Activated CD8-positive, alpha-beta memory T cell treated with anti-CD3 and anti-CD28 coated beads for 36 hours (primary cell): ENCODE data around the gene LSG1. TPM values are rescaled to one million over a fixed set of nuclear protein-coding genes. Genes with fewer than 3 reads are reported as not detected.
"Not testable (repeated sequence)": the region's sequence is repeated elsewhere in the genome, so short reads cannot be mapped to it uniquely, and the experiment has no call there.

Experiments used
- CTCF ChIA-PET: fragments of 350-600 bp; sonication (Branson Sonifier 250); formaldehyde crosslinking; loops from one replicate; lab custom pipeline; 2021; ENCODE audit warnings: antibody characterized with exemption; lab: Charles Lee
- POLR2A ChIA-PET: fragments of 350-600 bp; sonication (Branson Sonifier 250); formaldehyde crosslinking; loops from one replicate; lab custom pipeline; 2021; ENCODE audit warnings: antibody characterized with exemption; lab: Charles Lee
- total RNA-seq, 2 experiments: library from RNA; stranded (reverse); gene quantifications; one replicate each; pipeline ENCODE4 v1.2.3, GENCODE V29; 2021

Gene LSG1
- total RNA-seq, 2 experiments from 2014 or later, result 56.2 to 61.1 TPM

DNA sequence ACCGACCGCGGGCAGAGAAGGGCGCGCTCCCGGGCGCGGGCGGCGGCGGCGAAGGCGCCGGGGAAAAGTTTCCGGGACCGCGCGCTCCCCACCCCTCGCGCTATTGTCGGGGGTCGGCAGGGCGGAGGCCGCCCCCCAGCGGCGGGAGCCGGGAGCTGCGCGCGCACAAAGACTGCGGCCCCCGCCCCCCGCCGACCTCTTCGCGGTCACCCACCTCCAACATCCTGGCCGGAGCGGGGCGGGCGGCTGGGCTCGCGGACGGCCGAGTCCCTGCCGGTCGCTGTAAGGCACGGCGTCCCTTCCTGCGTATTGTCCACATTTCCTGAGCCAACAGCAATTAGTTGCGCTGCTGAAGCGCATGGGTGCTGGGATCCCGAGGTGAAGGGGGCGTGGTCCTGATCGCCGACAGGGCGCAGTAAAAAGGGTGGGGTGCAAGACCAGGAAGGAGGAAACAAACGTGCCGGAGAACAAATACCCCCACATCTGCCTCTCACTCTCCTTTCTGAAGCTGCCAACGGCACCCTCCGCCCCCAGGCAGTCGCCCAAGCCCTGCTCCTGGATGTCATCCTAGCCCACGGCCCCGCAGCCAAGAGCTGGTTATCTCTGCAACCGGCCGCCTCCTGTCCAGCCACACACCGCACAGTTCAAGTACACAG lies 38.5 kb downstream of the LSG1 start, which contains the start of gene TMEM44:
Gene TMEM44, minus strand, starts transcription at position 71 of the 656 bp plus-strand sequence. CDS start 204 bp downstream, outside the sequence.
- ChIA-PET POLR2A (interaction anchor here (0.9 to 1.1 kb wide), 3 partner anchors 39 to 909 kb away, joined by 3 to 5 read pairs (median 4); partner anchors contain the start of gene LSG1), CTCF (interaction anchor here (0.9 to 1.3 kb wide), 5 partner anchors 11 to 637 kb away, joined by 3 to 5 read pairs (median 4); partner anchors contain the start of genes LSG1 and XXYLT1)

DNA sequence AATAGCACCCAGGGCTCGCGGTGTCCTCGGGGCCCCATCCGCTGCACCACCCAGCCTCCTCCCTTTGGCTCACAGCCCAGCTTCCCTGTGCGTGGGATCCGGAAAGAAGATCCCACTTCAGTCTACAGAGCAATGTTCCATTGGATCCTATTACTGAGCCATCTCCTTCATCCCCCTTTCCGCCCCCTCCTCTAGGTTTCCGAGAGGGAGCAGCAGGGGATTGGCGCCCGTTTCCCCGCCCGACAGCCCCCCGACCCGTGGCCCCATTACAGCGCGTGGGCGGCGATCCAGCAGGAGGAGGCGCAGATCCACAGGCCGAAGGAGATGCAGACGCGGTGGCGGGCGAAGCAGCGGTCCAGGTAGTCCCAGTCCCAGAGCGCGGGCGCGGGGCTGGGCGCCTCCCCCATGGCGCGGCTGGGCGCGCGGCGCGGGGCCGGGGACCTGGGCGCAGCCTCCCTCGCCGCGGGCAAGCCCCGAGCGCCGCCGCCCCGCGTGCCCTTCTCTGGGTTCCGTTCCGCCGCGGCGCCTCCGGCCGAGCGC lies 39.1 kb downstream of the LSG1 start:
- ChIA-PET POLR2A (interaction anchor here (0.9 kb wide), 1 partner anchor 910 kb away, joined by 4 read pairs; no protein-coding TSS in a partner anchor), CTCF (interaction anchor here (1.0 kb wide), 1 partner anchor 10 kb away, joined by 3 read pairs; no protein-coding TSS in a partner anchor)

DNA sequence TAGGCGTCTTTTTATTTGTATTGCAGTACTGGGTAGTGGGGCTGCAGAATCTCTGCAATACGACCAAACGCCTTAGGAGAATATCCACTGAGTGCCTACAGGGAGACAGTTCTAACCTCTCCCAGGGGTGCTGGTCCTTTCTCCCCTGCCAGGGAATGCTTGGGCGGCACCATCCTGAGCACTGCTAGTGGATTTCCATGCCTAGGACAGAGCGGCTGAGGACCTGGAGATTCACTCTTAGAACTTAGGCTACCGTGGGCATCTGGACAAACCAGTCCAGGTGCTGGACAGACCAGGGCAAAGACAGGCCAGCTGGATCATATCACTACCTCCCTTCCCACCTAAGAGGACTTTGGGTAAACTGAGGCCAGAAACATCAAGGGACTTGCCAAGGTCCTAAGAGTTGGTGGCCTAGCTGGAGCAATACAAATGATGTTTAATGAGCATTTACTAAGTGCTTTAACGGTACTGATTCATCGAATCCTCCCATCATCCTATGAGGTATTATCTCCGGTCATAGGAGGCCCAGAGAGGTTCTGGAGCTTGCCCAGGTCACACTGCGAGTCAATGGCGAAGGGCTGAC lies 39.7 kb downstream of the LSG1 start:
- ChIA-PET POLR2A (no interaction called here), CTCF (no interaction called here)

- ChIA-PET POLR2A (no interaction called here), CTCF (no interaction called here)
Observed at GRCh38 chr3:194631696-194632095, 40.3 kb downstream of the LSG1 start.

- POLR2A ChIA-PET, CTCF ChIA-PET: not testable (repeated sequence)
Observed at GRCh38 chr3:194630681-194631080, 41.3 kb downstream of the LSG1 start.

- ChIA-PET CTCF (interaction anchor here (0.6 to 0.7 kb wide), 3 partner anchors 71 to 427 kb away, joined by 3 read pairs; no protein-coding TSS in a partner anchor), POLR2A (no interaction called here)
Observed at GRCh38 chr3:194624956-194625355, 47.0 kb downstream of the LSG1 start.

DNA sequence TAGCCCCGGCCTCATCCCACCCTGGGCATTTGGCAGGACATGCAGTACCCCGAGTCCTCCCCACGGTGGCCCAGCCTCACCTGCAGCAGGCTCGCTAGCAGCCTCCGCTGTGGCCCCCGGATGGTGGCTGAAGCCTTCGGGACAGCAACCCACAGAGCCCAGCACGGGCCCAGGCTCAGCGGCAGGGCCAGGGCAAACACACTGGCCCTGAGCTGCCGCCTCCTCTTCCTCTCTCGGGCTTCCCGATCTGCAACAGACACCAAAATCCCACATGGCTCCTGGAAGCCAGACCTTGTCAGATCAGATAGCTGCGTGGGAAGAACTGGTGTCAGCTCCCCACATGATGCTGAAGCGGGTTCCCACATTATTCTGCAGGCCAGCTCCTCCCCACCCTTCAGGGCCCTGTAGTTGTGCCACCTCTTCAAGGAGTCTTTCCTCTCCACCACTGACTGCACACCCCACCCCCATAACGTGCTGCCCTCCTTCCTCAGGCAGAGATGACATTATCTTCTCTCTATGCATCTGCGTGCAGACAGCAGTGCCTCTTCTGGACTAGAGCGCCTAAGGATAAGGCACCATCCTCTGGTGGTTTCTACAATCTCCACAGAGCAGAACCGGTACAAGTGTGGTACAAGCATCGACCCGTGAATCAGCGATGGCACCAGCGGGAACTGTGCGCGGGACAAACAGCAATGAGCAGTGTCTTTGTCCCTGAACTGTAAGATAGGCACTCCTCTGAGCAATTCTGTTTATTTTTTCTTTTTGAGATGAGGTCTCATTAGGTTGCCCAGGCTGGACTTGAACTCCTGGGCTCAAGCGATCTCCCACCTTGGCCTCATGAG lies 48.3 kb downstream of the LSG1 start:
- ChIA-PET POLR2A (no interaction called here), CTCF (interaction anchor here (0.6 kb wide), 1 partner anchor 496 kb away, joined by 3 read pairs; no protein-coding TSS in a partner anchor)

- POLR2A ChIA-PET, result no interaction called here
- CTCF ChIA-PET, result interaction anchor here (0.6 to 1.0 kb wide), 3 partner anchors 11 to 476 kb away, joined by 3 to 4 read pairs (median 3); partner anchors contain the start of gene TMEM44
Observed at GRCh38 chr3:194622621-194623340, 49.2 kb downstream of the LSG1 start.

DNA sequence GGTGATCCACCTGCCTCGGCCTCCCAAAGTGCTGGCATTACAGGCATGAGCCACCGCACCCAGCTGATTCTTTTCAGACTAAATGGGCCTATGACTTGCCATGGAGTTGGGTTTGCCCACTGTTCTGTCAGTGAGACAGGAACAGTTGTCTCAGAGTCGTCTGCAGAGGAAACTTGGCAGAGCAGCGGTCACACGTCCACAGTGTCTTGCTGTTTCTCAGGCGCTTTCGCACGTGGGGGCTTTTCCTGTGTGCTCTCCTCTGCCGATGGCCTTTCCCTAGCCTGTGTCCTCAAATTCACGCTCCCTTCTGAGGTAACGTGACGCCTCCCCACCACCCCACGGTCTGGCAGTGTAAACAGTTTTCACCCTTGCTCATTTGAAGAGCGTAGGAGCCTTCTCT lies 50.0 kb downstream of the LSG1 start:
- CTCF ChIA-PET, result interaction anchor here (1.0 kb wide), 1 partner anchor 11 kb away, joined by 3 read pairs; the partner anchor contains the start of gene TMEM44
- POLR2A ChIA-PET, result no interaction called here

DNA sequence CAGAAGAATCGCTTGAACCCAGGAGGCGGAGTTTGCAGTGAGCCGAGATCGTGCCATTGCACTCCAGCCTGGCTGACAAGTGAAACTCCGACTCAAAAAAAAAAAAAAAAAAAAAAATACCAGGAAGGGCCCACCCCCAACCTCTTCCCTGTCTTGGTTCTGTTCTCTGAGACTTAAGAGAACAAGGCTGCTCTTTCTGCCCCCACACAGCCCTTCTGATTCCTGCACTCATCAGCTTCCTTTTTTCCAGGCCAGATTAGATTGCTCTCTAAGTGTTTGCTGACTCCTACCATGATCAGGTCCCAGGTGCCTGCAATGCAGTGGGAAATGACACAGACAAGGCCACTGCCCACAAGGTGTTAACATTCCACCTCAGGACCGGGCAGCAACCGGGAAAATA lies 51.8 kb downstream of the LSG1 start:
- POLR2A ChIA-PET, result no interaction called here

DNA sequence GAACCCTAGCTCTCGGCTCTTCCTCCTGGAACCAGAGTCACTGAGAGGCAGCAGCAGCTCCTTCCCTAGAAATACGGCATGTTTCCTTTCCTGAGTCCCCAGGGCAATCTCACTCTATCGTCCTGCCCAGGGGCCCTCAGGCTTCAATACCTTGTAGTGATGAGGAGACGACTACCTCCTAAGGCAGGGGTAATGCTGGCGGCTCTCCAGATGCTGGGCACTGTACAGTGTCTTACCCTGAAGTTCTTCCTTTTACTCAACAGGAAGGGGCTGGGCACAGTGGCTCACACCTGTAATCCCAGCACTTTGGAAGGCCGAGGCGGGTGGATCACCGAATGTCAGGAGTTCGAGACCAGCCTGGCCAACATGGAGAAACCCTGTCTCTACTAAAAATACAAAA lies 52.2 kb downstream of the LSG1 start:
- ChIA-PET POLR2A (no interaction called here), CTCF (interaction anchor here (0.7 kb wide), 1 partner anchor 152 kb away, joined by 5 read pairs; no protein-coding TSS in a partner anchor)

More for the DNA sequence above, 51.8 kb downstream of the LSG1 start:
- CTCF ChIA-PET, result interaction anchor here (0.7 kb wide), 1 partner anchor 152 kb away, joined by 5 read pairs; no protein-coding TSS in a partner anchor

DNA sequence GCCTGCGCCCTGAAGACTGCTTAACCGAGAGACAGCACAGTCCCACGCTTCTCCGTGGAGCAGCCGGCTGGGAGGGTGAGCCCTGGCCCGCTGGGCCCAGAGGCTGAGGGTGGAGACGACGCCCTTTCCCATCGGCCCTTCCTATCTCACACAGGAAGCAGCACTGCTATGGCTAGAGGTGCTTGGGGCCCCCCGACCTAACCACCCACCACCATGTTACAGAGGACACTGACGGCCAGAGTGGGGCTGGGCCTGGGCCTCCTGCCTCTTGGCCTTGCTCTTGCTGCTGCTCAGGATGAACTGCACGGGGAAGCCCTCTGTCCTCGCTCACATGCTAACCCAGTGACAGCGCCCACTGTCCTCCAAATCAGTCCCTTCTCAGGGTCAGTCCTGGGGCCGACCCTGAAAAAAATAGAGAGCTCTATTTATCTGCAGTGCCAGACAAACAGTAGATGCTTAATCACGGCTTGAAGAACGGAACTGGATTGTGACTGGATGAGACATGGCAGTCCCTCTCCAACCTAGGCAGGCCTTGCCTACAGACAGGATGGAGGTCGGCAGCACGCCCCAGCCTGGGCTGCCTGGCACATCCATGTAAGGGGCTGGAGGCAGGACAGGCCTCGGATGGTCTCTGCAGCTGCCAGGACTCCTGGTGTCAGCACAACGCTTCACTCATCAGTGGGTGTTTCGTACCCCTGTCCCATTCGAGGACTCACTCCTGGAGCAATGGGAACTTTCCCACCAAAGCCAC lies 53.0 kb downstream of the LSG1 start:
- CTCF ChIA-PET, result no interaction called here
- POLR2A ChIA-PET, result no interaction called here

DNA sequence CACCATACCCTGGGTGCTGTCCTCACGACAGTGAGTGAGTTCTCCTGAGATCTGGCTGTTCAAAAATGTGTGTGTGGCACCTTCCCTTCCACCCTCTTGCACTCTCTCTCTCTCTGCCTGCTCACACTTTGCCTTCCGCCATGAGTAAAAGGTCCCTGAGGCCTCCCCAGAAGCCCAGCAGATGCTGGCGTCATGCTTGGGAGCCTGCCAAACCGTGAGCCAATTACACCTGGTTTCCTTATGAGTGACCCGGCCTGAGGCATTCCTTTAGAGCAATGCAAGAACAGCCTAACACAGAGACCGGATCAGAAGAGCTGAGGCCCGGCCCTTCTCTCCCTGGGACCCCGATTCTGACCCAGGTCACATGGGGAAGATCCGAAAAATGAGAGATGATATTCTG lies 54.2 kb downstream of the LSG1 start:
- ChIA-PET CTCF (no interaction called here), POLR2A (no interaction called here)

DNA sequence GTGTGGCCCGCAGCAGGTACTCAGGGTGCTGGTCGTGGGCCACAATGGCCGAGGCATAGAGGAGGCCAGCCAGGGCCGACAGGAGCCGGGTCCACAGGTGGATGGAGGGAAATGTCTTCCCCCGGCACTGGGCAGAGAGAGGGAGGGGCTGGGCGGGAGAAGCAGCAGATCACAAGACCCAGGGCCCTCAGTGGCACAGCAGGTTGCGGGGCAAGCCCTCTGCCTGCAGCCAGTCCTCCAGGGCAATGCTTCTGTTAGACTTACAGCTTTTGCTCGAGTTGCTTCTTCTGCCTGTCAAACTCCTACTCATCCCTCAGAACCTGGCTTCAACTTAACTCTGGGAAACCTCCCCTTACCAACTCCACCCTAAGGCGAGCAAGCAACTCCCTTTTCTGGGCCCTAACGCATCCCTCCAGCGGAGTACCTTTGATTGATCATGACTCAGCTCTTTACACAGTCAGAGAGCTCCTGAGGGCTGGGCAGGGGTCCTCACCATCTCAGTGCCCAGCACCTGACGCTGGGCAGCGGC lies 54.8 kb downstream of the LSG1 start:
- ChIA-PET CTCF (no interaction called here), POLR2A (no interaction called here)

DNA sequence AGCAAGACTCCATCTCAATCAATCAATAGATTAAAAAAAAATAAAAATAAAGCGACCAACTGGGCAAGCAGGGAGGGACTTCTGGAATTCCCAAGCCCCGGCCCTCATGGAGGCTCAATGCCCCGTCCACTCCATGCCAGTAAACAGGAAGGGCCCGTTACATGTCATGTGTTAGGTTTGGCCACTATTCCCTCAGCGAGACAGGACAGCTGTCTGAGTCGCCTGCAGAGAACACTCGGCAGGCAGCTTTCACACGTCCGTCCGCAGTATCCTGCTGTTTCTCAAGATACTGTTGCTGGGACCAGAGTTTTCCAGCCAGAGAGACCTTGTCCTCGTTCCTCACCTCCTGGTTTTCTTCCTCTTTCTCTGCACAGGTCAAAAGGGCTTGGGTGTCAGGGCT lies 56.8 kb downstream of the LSG1 start:
- POLR2A ChIA-PET, result no interaction called here
- CTCF ChIA-PET, result no interaction called here

DNA sequence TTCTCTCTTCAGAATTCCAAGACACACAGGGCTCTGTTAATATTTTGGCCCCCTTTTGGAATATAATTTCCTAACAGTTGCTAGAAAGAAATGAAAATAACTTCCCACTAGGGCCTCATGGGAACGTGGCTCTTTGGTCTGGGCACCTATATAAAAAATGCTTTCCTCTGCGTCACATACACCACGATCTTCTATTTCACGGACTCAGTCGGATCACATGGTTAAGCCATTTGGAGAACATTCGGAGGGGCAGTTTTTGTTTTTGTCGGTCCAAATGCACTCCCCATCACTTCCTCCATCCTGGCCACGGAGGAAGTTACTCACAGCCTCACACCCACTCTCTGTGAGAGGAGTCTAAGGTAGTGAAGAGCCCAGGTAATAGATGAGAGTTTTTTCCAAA lies 59.8 kb downstream of the LSG1 start:
- ChIA-PET CTCF (interaction anchor here (0.7 kb wide), 1 partner anchor 494 kb away, joined by 3 read pairs; no protein-coding TSS in a partner anchor), POLR2A (no interaction called here)

GRCh38 chr3:194610689-194611088 lies 61.3 kb downstream of the LSG1 start:
- CTCF ChIA-PET, result no interaction called here
- POLR2A ChIA-PET, result no interaction called here

GRCh38 chr3:194609601-194610000 lies 62.4 kb downstream of the LSG1 start:
- CTCF ChIA-PET, result no interaction called here
- POLR2A ChIA-PET, result no interaction called here
